Loucy (cell line): ENCODE data around the gene RHOG.

ENCODE experiments used
- CTCF ChIP-seq: fragments of 200-600 bp; sonication (generic); conservative IDR thresholded peaks from 2 replicates; pipeline ENCODE4 v1.5.1; 2014; ENCODE audit warnings: mild to moderate bottlenecking, antibody characterized with exemption, low read length
- EZH2phosphoT487 ChIP-seq: fragments of 200-600 bp; IDR thresholded peaks from 2 replicates; pipeline ENCODE4 v1.6.1; 2018; ENCODE audit warnings: antibody characterized with exemption, mild to moderate bottlenecking, moderate library complexity, borderline replicate concordance

- TF ChIP-seq CTCF, result no peak
- TF ChIP-seq EZH2phosphoT487, result no peak
Observed at GRCh38 chr11:3857628-3858027, 16.9 kb upstream of the RHOG start.
